ENCODE measurements around the gene DAAM2.

DNA sequence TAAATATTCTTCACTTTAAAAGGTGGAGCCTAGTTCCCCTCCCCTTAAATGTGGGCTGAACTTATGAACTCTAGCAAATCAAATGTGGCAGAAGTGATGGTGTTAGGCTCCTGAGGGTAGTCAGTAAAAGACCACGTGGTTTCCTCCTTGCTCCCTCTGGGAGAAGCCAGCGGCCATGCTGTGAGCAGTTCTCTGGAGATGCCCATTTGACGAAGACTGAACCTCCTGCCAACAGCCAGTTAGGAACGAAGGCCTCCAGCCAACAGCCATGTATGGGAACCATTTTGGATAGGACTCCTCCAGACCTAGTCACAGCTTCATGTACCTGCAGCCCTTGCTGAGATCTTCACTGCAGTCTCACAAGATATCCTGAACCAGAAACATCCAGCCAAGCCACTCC lies 149.6 kb downstream of the DAAM2 start:
- TF ChIP-seq, protein P1, sequence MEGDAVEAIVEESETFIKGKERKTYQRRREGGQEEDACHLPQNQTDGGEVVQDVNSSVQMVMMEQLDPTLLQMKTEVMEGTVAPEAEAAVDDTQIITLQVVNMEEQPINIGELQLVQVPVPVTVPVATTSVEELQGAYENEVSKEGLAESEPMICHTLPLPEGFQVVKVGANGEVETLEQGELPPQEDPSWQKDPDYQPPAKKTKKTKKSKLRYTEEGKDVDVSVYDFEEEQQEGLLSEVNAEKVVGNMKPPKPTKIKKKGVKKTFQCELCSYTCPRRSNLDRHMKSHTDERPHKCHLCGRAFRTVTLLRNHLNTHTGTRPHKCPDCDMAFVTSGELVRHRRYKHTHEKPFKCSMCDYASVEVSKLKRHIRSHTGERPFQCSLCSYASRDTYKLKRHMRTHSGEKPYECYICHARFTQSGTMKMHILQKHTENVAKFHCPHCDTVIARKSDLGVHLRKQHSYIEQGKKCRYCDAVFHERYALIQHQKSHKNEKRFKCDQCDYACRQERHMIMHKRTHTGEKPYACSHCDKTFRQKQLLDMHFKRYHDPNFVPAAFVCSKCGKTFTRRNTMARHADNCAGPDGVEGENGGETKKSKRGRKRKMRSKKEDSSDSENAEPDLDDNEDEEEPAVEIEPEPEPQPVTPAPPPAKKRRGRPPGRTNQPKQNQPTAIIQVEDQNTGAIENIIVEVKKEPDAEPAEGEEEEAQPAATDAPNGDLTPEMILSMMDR (IDR thresholded peaks at IDR 0.05 in 4 of 5, conservative IDR thresholded peaks at IDR 0.05 in 1 of 5) = no peak
- no peak for TF ChIP-seq POLR2A (IDR thresholded peaks at IDR 0.05)

Measured in gastrocnemius medialis (tissue), 4 donors.